ENCODE results near the gene CENATAC.
"Not testable (repeated sequence)": the region's sequence is repeated elsewhere in the genome, so short reads cannot be mapped to it uniquely, and the experiment has no call there.

CENATAC gene

DNA sequence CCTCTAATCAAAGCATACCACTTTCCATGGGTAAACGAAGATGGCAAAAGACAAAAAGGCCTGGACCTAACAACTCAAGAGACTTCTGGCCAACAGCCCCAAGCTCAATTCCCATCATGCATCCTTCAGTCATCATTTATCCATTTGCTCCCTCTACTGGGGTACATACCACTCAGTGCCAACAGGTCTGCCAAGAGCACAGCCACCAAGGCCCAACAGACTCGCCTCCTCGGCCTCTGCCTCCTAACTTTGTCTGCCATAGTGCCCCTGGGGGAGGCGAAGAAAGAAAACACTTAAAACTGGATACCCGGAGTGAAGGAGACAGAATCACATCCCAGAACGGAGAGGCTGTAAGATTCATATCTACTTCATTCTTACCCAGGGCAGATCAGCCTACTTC is 58.0 kb downstream of the CENATAC start:
- DNase-seq, result peak; percentile 45

GRCh38 chr11:119056421-119056999 is 58.6 kb downstream of the CENATAC start:
- DNase-seq, result peak; percentile 55

DNA sequence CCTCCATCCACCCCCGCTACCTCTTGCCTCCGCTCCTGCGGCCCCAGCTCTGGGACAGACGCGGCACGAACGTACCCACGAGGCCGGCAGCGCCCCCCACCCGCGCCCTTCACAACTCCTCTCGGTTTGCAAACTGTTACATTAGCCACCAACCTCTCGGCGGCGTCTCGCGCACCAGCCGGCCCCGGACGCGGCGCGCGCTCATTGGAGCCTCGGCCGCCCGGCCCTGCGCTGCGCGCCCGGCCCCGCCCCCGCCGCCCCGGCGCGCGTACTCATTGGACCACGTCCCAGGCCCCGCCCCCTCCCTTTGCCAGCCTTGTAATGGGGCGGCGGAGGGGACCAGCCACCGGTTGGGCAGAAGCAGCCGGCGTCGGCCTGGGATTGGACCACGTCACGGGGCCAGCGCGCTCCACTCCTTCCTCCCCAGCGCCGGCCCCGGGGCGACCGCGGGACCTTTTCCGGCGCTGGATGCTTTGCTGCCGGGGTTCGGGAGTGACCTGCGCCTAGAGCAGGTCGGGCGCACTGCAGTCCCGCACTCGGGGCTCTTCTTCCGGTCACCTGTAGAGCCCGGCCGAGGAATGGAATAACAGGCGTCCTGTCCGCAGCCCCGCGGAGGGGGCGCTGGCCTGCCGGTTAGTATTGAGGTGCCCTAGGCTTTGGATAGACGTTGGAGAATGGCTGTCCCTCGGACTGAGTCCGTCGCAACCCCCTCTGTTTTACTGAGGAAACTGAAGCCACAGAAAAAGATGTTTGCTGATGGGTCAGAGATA is 59.2 kb downstream of the CENATAC start, which contains the start of gene HYOU1:
TSS of gene HYOU1 (minus strand) at position 206 of the 770 bp plus-strand sequence. CDS start 1,045 bp downstream, outside the sequence.
- DNase-seq, result peak; percentile 99

GRCh38 chr11:119059128-119059527 is 61.2 kb downstream of the CENATAC start:
- DNase-seq, result not testable (repeated sequence)

- DNase-seq, result no peak
These were observed 63.3 kb downstream of the CENATAC start for GRCh38 chr11:119061256-119061655.

DNA sequence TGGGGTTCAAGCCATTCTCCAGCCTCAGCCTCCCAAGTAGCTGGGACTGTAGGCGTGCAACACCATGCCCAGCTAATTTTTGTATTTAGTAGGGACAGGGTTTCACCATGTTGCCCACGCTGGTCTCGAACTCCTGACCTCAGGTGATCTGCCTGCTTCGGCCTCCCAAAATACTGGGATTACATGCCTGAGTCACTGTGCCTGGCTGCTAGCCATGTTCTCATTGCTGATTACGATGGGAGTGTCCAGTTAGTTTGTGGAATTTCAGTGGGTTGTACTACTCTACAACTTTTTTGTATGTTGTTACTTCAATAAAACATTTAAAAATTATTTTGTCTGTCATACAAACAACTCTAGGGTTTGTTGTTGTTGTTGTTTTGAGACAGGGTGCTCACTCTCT is 64.8 kb downstream of the CENATAC start:
- no peak for DNase-seq

- peak; percentile 42 for DNase-seq
These were observed 67.4 kb downstream of the CENATAC start for GRCh38 chr11:119065369-119065768.

Data from stimulated activated CD8-positive, alpha-beta memory T cell treated with anti-CD3 and anti-CD28 coated beads, Interleukin-4, amount 100 ng/mL, for 48 hours (primary cell).